Stimulated activated naive CD8-positive, alpha-beta T cell treated with anti-CD3 and anti-CD28 coated beads, Interleukin-15, Interleukin-2, amounts not matched to agents 100 ng/mL and 50 ng/mL, for 24 hours (primary cell): ENCODE results near the gene POM121.
"Not testable (repeated sequence)": the region's sequence is repeated elsewhere in the genome, so short reads cannot be mapped to it uniquely, and the experiment has no call there.

ENCODE experiments used
- H3K27ac Mint-ChIP-seq: one replicate; pipeline ENCODE4 v1.8.0; 2021; ENCODE audit warnings: mild to moderate bottlenecking, mixed read lengths
- H3K27me3 Mint-ChIP-seq: one replicate; pipeline ENCODE4 v1.8.0; 2021; ENCODE audit warnings: mixed read lengths
- H3K36me3 Mint-ChIP-seq: one replicate; pipeline ENCODE4 v1.8.0; 2021; ENCODE audit warnings: low read depth, mixed read lengths
- H3K4me1 Mint-ChIP-seq: one replicate; pipeline ENCODE4 v1.8.0; 2021; ENCODE audit warnings: low read depth, mixed read lengths
- H3K4me3 Mint-ChIP-seq: one replicate; pipeline ENCODE4 v1.8.0; 2021; ENCODE audit warnings: mild to moderate bottlenecking, mixed read lengths
- H3K9me3 Mint-ChIP-seq: one replicate; pipeline ENCODE4 v1.8.0; 2021; ENCODE audit warnings: mixed read lengths

Gene POM121

GRCh38 chr7:72924733-72925545 lies at the start of gene POM121:
POM121 (plus strand) TSS chr7:72925095; CDS start chr7:72925122, 27 bp downstream.
- H3K36me3 Mint-ChIP-seq = peaks cover 57% of the 10 kb centered on the region

GRCh38 chr7:72879079-72879736 lies 45.7 kb upstream of the POM121 start:
- Mint-ChIP-seq H3K27ac (peak overlapping the region; percentile 68), H3K4me1 (peaks cover 22% of the 10 kb centered on the region)
- not testable (repeated sequence) for H3K9me3 Mint-ChIP-seq

More at GRCh38 chr7:72924733-72925545, at the start of gene POM121:
- peaks cover 35% of the 10 kb centered on the region for H3K4me1 Mint-ChIP-seq
- H3K27ac Mint-ChIP-seq = peak within 1 kb of the TSS; percentile 100
- no peaks in the 10 kb centered on the region for H3K27me3 Mint-ChIP-seq
- H3K9me3 Mint-ChIP-seq = no peaks in the 10 kb centered on the region
- H3K4me3 Mint-ChIP-seq = peak within 1 kb of the TSS; percentile 100

GRCh38 chr7:72879737-72880215 lies 45.1 kb upstream of the POM121 start:
- H3K36me3 Mint-ChIP-seq = peaks cover 23% of the 10 kb centered on the region
- peaks cover 22% of the 10 kb centered on the region for H3K4me1 Mint-ChIP-seq
- H3K9me3 Mint-ChIP-seq, H3K27me3 Mint-ChIP-seq: not testable (repeated sequence)
- H3K4me3 Mint-ChIP-seq = peak overlapping the region; percentile 99
- peak overlapping the region; percentile 98 for H3K27ac Mint-ChIP-seq

More at GRCh38 chr7:72879079-72879736, 45.7 kb upstream of the POM121 start:
- Mint-ChIP-seq H3K36me3 (peaks cover 23% of the 10 kb centered on the region), H3K4me3 (peak overlapping the region; percentile 99)
- not testable (repeated sequence) for H3K27me3 Mint-ChIP-seq

- not testable (repeated sequence) for H3K4me1 Mint-ChIP-seq, H3K27ac Mint-ChIP-seq, H3K4me3 Mint-ChIP-seq, H3K9me3 Mint-ChIP-seq, H3K27me3 Mint-ChIP-seq
- H3K36me3 Mint-ChIP-seq = peaks cover 36% of the 10 kb centered on the region
Observed at GRCh38 chr7:72891750-72892149, 33.1 kb upstream of the POM121 start.

- peaks cover 58% of the 10 kb centered on the region for H3K36me3 Mint-ChIP-seq
- H3K4me1 Mint-ChIP-seq, H3K27ac Mint-ChIP-seq, H3K27me3 Mint-ChIP-seq, H3K4me3 Mint-ChIP-seq, H3K9me3 Mint-ChIP-seq: not testable (repeated sequence)
Observed at GRCh38 chr7:72904740-72905139, 20.2 kb upstream of the POM121 start.

GRCh38 chr7:72908422-72908821 lies 16.5 kb upstream of the POM121 start:
- not testable (repeated sequence) for H3K27ac Mint-ChIP-seq, H3K4me3 Mint-ChIP-seq, H3K9me3 Mint-ChIP-seq, H3K27me3 Mint-ChIP-seq
- H3K4me1 Mint-ChIP-seq = peaks cover 18% of the 10 kb centered on the region
- peaks cover 55% of the 10 kb centered on the region for H3K36me3 Mint-ChIP-seq

- not testable (repeated sequence) for H3K4me3 Mint-ChIP-seq, H3K9me3 Mint-ChIP-seq, H3K27me3 Mint-ChIP-seq, H3K27ac Mint-ChIP-seq
- Mint-ChIP-seq H3K36me3 (peaks cover 58% of the 10 kb centered on the region), H3K4me1 (peaks cover 31% of the 10 kb centered on the region)
Observed at GRCh38 chr7:72911395-72911794, 13.5 kb upstream of the POM121 start.

GRCh38 chr7:72913750-72914149 lies 11.1 kb upstream of the POM121 start:
- H3K27me3 Mint-ChIP-seq, H3K9me3 Mint-ChIP-seq, H3K4me3 Mint-ChIP-seq: not testable (repeated sequence)
- Mint-ChIP-seq H3K36me3 (peaks cover 43% of the 10 kb centered on the region), H3K4me1 (peaks cover 31% of the 10 kb centered on the region), H3K27ac (peak overlapping the region; percentile 38)

- Mint-ChIP-seq H3K27ac (peak overlapping the region; percentile 38), H3K4me1 (peaks cover 32% of the 10 kb centered on the region), H3K36me3 (peaks cover 43% of the 10 kb centered on the region)
- not testable (repeated sequence) for H3K27me3 Mint-ChIP-seq, H3K4me3 Mint-ChIP-seq, H3K9me3 Mint-ChIP-seq
Observed at GRCh38 chr7:72914756-72915525, 10.0 kb upstream of the POM121 start.

- Mint-ChIP-seq H3K9me3 (no peaks in the 10 kb centered on the region), H3K4me3 (no peak overlapping the region), H3K27ac (peak overlapping the region; percentile 31), H3K27me3 (no peaks in the 10 kb centered on the region), H3K36me3 (peaks cover 29% of the 10 kb centered on the region), H3K4me1 (peaks cover 18% of the 10 kb centered on the region)
Observed at GRCh38 chr7:72919256-72919775, 5.6 kb upstream of the POM121 start.

- Mint-ChIP-seq H3K4me3 (peak overlapping the region; percentile 100), H3K9me3 (no peaks in the 10 kb centered on the region), H3K36me3 (peaks cover 57% of the 10 kb centered on the region), H3K4me1 (peaks cover 39% of the 10 kb centered on the region), H3K27ac (peak overlapping the region; percentile 100), H3K27me3 (no peaks in the 10 kb centered on the region)
Observed at GRCh38 chr7:72924386-72924732, 536 bp upstream of the POM121 start.

GRCh38 chr7:72925546-72926120 lies 738 bp downstream of the POM121 start:
- no peaks in the 10 kb centered on the region for H3K27me3 Mint-ChIP-seq
- H3K4me1 Mint-ChIP-seq = peaks cover 34% of the 10 kb centered on the region
- H3K9me3 Mint-ChIP-seq = no peaks in the 10 kb centered on the region
- peak overlapping the region; percentile 93 for H3K27ac Mint-ChIP-seq
- H3K36me3 Mint-ChIP-seq = peaks cover 59% of the 10 kb centered on the region
- peak overlapping the region; percentile 100 for H3K4me3 Mint-ChIP-seq

- Mint-ChIP-seq H3K36me3 (peaks cover 64% of the 10 kb centered on the region), H3K27ac (peak overlapping the region; percentile 57), H3K4me1 (peaks cover 34% of the 10 kb centered on the region)
- not testable (repeated sequence) for H3K27me3 Mint-ChIP-seq, H3K9me3 Mint-ChIP-seq, H3K4me3 Mint-ChIP-seq
Observed at GRCh38 chr7:72927791-72928190, 2.9 kb downstream of the POM121 start.

GRCh38 chr7:72928216-72928615 lies 3.3 kb downstream of the POM121 start:
- Mint-ChIP-seq H3K36me3 (peaks cover 64% of the 10 kb centered on the region), H3K4me1 (peaks cover 31% of the 10 kb centered on the region)
- not testable (repeated sequence) for H3K4me3 Mint-ChIP-seq, H3K27me3 Mint-ChIP-seq, H3K9me3 Mint-ChIP-seq, H3K27ac Mint-ChIP-seq
